GM18508 (cell line): ENCODE measurements around the gene CYSTM1.

Source experiments
- ATAC-seq: cut with Tn5 transposase; IDR thresholded peaks from one replicate; pipeline ENCODE4 v1.9.1; 2021; ENCODE audit warnings: moderate number of reproducible peaks; ENCODE audit not compliant: insufficient read depth, unreplicated experiment

CYSTM1 gene

GRCh38 chr5:140202078-140202477, 27.1 kb downstream of the CYSTM1 start:
- no peak for ATAC-seq

- ATAC-seq: no peak
Measured at GRCh38 chr5:140202610-140203009, 27.6 kb downstream of the CYSTM1 start.

- ATAC-seq: no peak
Measured at GRCh38 chr5:140205216-140205615, 30.2 kb downstream of the CYSTM1 start.

GRCh38 chr5:140205952-140206351, 31.0 kb downstream of the CYSTM1 start:
- ATAC-seq: no peak

- ATAC-seq: peak; percentile 71
Measured at GRCh38 chr5:140207250-140207964, 32.4 kb downstream of the CYSTM1 start.

- ATAC-seq: no peak
Measured at GRCh38 chr5:140208065-140208464, 33.1 kb downstream of the CYSTM1 start.

- ATAC-seq: peak; percentile 90
Measured at GRCh38 chr5:140213370-140213983, 38.5 kb downstream of the CYSTM1 start.

- no peak for ATAC-seq
Measured at GRCh38 chr5:140214831-140215230, 39.8 kb downstream of the CYSTM1 start.

- ATAC-seq: no peak
Measured at GRCh38 chr5:140215276-140215675, 40.3 kb downstream of the CYSTM1 start.

- ATAC-seq: no peak
Measured at GRCh38 chr5:140216478-140217074, 41.6 kb downstream of the CYSTM1 start.

- ATAC-seq: no peak
Measured at GRCh38 chr5:140217299-140218026, 42.5 kb downstream of the CYSTM1 start.

GRCh38 chr5:140219068-140219991, 44.3 kb downstream of the CYSTM1 start:
- peak; percentile 16 for ATAC-seq

GRCh38 chr5:140220032-140220697, 45.2 kb downstream of the CYSTM1 start:
- ATAC-seq: peak; percentile 39

- ATAC-seq: no peak
Measured at GRCh38 chr5:140220698-140221064, 45.7 kb downstream of the CYSTM1 start.

GRCh38 chr5:140221697-140222223, 46.8 kb downstream of the CYSTM1 start:
- no peak for ATAC-seq

GRCh38 chr5:140222416-140222815, 47.4 kb downstream of the CYSTM1 start:
- no peak for ATAC-seq

- no peak for ATAC-seq
Measured at GRCh38 chr5:140223567-140223966, 48.6 kb downstream of the CYSTM1 start.

GRCh38 chr5:140224658-140225057, 49.7 kb downstream of the CYSTM1 start:
- no peak for ATAC-seq

GRCh38 chr5:140225396-140225795, 50.4 kb downstream of the CYSTM1 start:
- ATAC-seq: no peak
